HepG2 (cell line): ENCODE data around the gene FAM222A. TPM values are rescaled to one million over a fixed set of nuclear protein-coding genes. Genes with fewer than 3 reads are reported as not detected.

Experiments used
- FOXC1 ChIP-seq: sonication (generic); formaldehyde crosslinking; IDR thresholded peaks from 2 replicates; pipeline ENCODE4 v1.8.0; 2022; ENCODE audit warnings: mild to moderate bottlenecking, missing genetic modification reagents, borderline replicate concordance
- KMT2A ChIP-seq: sonication (generic); formaldehyde crosslinking; IDR thresholded peaks from 2 replicates; pipeline ENCODE4 v1.4.0; 2020; ENCODE audit warnings: missing genetic modification reagents
- MAFF ChIP-seq: IDR thresholded peaks from 2 replicates; pipeline ENCODE4 v1.6.1; 2011; ENCODE audit warnings: low read depth, low read length, improper control_type of control experiment
- MIXL1 ChIP-seq: IDR thresholded peaks from 2 replicates; pipeline ENCODE4 v1.6.1; 2016
- MXD3 ChIP-seq: IDR thresholded peaks from 2 replicates; pipeline ENCODE4 v1.6.1; 2016; ENCODE audit warnings: mild to moderate bottlenecking, missing biosample characterization, missing genetic modification reagents
- SP5 ChIP-seq: IDR thresholded peaks from 2 replicates; pipeline ENCODE4 v1.6.1; 2016; ENCODE audit warnings: low read depth, borderline replicate concordance
- THAP9 ChIP-seq: sonication (generic); formaldehyde crosslinking; IDR thresholded peaks from 2 replicates; pipeline ENCODE4; 2020; ENCODE audit warnings: missing genetic modification reagents, mild to moderate bottlenecking, borderline replicate concordance
- ZBTB38 ChIP-seq: sonication (generic); formaldehyde crosslinking; IDR thresholded peaks from 2 replicates; pipeline ENCODE4 v1.5.1; 2020; ENCODE audit warnings: mild to moderate bottlenecking, missing genetic modification reagents
- ZMYM4 ChIP-seq: sonication (generic); formaldehyde crosslinking; IDR thresholded peaks from 2 replicates; pipeline ENCODE4 v1.8.1; 2023; ENCODE audit warnings: mild to moderate bottlenecking, missing genetic modification reagents
- ZNF367 ChIP-seq: sonication (generic); formaldehyde crosslinking; IDR thresholded peaks from 2 replicates; pipeline ENCODE4 v1.4.0; 2020; ENCODE audit warnings: missing genetic modification reagents, borderline replicate concordance
- ZNF558 ChIP-seq: sonication (generic); formaldehyde crosslinking; IDR thresholded peaks from 2 replicates; pipeline ENCODE4 v1.9.0; 2022; ENCODE audit warnings: mild to moderate bottlenecking, missing genetic modification reagents, borderline replicate concordance
- ZNF609 ChIP-seq: sonication (generic); formaldehyde crosslinking; IDR thresholded peaks from 2 replicates; pipeline ENCODE4 v1.4.0; 2020; ENCODE audit warnings: mild to moderate bottlenecking, missing genetic modification reagents, borderline replicate concordance
- ZNF644 ChIP-seq: IDR thresholded peaks from 2 replicates; pipeline ENCODE4 v1.6.1; 2016; ENCODE audit warnings: low read depth
- ZNF691 ChIP-seq: sonication (generic); formaldehyde crosslinking; IDR thresholded peaks from 2 replicates; pipeline ENCODE4 v1.4.0; 2020; ENCODE audit warnings: missing genetic modification reagents, low read depth, mild to moderate bottlenecking, borderline replicate concordance
- ZNF761 ChIP-seq: sonication (generic); formaldehyde crosslinking; conservative IDR thresholded peaks from 2 replicates; pipeline ENCODE4 v1.4.0; 2020; ENCODE audit warnings: mild to moderate bottlenecking, missing genetic modification reagents
- ZNF781 ChIP-seq: sonication (generic); formaldehyde crosslinking; IDR thresholded peaks from 2 replicates; pipeline ENCODE4 v1.5.1; 2020; ENCODE audit warnings: borderline replicate concordance, mild to moderate bottlenecking, missing genetic modification reagents; ENCODE audit errors: not compliant biosample characterization
- ZSCAN25 ChIP-seq: sonication (generic); formaldehyde crosslinking; IDR thresholded peaks from 2 replicates; pipeline ENCODE4 v1.8.0; 2022; ENCODE audit warnings: mild to moderate bottlenecking, missing genetic modification reagents
- ZSCAN30 ChIP-seq: sonication (generic); formaldehyde crosslinking; IDR thresholded peaks from 2 replicates; pipeline ENCODE4 v1.5.0; 2020; ENCODE audit warnings: mild to moderate bottlenecking, missing genetic modification reagents
- ZSCAN31 ChIP-seq: sonication (generic); formaldehyde crosslinking; IDR thresholded peaks from 2 replicates; pipeline ENCODE4 v1.5.0; 2020; ENCODE audit warnings: low read depth, mild to moderate bottlenecking, missing genetic modification reagents
- polyA plus RNA-seq, 8 experiments: library from polyadenylated mRNA; depleted of rRNA in 3 of 8; stranded (reverse) in 7 of 8; unstranded in 1 of 8; fragments of >200 nt; fragmentation: Illumina TruSeq in 4 of 8; extraction: Trizol in 4 of 8; gene quantifications; 2 replicates each; pipeline versions ENCODE4 v1.2.1 to v1.2.3, GENCODE V29; 2011 to 2016; ENCODE audit warnings: low read depth in 4 of 8, missing spikeins in 1 of 8, mixed read lengths in 1 of 8; ENCODE audit not compliant: insufficient read depth in 1 of 8
- total RNA-seq, 5 experiments: library from RNA; depleted of rRNA; stranded (reverse); fragments of >200 nt; fragmentation: Illumina TruSeq; extraction: Trizol; gene quantifications; 2 replicates each; pipeline ENCODE4 v1.2.3, GENCODE V29; 2016; ENCODE audit warnings: low read depth in 1 of 5
- TF ChIP-seq, protein P1 (sequence below): sonication (generic); formaldehyde crosslinking; IDR thresholded peaks from 2 replicates; pipeline ENCODE4 v1.4.0; 2020; ENCODE audit warnings: mild to moderate bottlenecking, low read depth, missing genetic modification reagents

FAM222A gene
- total and polyA plus RNA-seq, 2 of the 13 experiments (the other 11 are each of a cell fraction or from before 2014, with no cell fraction given), result 2.7 to 9.6 TPM

DNA sequence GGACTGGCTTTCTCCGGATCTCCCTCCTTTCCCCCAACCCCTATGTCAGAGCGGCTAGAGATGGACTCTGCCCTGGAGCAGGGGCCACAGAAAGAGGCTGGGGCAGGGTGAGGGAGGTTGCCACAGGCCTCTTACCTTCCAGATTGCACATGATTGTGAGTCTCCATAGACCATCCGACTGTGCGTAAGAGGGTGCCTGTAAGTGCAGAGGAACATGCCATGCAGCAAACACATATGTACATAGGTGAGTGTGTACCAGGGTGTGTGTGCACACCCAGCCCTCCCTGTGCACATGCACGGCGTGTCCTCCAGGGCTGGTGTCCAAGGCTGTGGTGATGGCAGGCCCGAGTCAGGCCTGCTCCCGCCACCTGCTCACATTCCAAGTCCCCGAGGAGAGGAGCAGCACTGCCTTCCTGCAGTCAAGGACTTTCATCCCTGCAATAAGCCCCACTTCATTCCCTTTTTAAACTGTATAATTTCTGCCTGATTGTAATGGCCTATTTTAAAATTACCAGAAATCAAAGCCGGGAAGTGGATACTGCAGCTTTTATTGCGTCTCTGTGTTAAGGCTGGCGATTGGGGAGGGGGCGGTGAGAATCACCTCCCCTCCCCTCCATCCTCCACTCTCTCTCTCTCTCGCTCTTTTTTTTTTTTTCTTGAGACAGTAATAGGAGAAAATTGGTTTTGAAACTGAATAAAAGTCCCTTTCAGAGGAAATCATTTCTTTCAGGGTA, 28.5 kb downstream of the FAM222A start (continued):
- TF ChIP-seq ZNF609 (CRISPR knock-in tag) (no peak; the same call in 1 of the 2 replicates), SP5 (no peak), ZSCAN30 (CRISPR knock-in tag) (no peak), ZNF761 (0 out of 2 replicates have a peak, but pooled peaks have one; percentile 29), ZNF367 (CRISPR knock-in tag) (no peak), FOXC1 (CRISPR knock-in tag) (peak; percentile 75), ZBTB38 (CRISPR knock-in tag) (peak; percentile 85), ZNF558 (CRISPR knock-in tag) (no peak), MAFF (no peak), MXD3 (CRISPR knock-in tag) (no peak), THAP9 (CRISPR knock-in tag) (peak; percentile 40; the same call in 1 of the 2 replicates), MIXL1 (CRISPR knock-in tag) (0 out of 2 replicates have a peak, but pooled peaks have one; percentile 30), ZNF691 (CRISPR knock-in tag) (peak; percentile 78), ZNF781 (CRISPR knock-in tag) (peak; percentile 59), ZSCAN31 (CRISPR knock-in tag) (peak; percentile 67; the same call in 1 of the 2 replicates), ZMYM4 (CRISPR knock-in tag) (peak; percentile 52; the same call in 1 of the 2 replicates), ZNF644 (CRISPR knock-in tag) (peak; percentile 57; the same call in 1 of the 2 replicates), ZSCAN25 (CRISPR knock-in tag) (peak; percentile 35; the same call in 1 of the 2 replicates), KMT2A (CRISPR knock-in tag) (peak; percentile 49)
- TF ChIP-seq, protein P1, sequence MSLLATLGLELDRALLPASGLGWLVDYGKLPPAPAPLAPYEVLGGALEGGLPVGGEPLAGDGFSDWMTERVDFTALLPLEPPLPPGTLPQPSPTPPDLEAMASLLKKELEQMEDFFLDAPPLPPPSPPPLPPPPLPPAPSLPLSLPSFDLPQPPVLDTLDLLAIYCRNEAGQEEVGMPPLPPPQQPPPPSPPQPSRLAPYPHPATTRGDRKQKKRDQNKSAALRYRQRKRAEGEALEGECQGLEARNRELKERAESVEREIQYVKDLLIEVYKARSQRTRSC (CRISPR knock-in tag), result no peak
